Lower leg skin (tissue), 4 donors: ENCODE data around the gene SNX25. TPM values are rescaled to one million over a fixed set of nuclear protein-coding genes. Genes with fewer than 3 reads are reported as not detected.

Experiments
- DNase-seq, 2 donors: peaks; one replicate each; pipeline ENCODE4 v3.0.0-alpha.2; 2019; ENCODE audit warnings: low spot score in 2 of 2
- H3K4me3 ChIP-seq: fragments of 200-600 bp; sonication (generic); 2 replicates; pipeline ENCODE4 v1.5.1; 2017; ENCODE audit warnings: mild to moderate bottlenecking, low read depth; ENCODE audit not compliant: poor library complexity, severe bottlenecking
- POLR2A ChIP-seq, 2 donors: fragments of 450-650 bp; IDR thresholded peaks; one replicate each; pipeline ENCODE4 v1.6.1; 2016 to 2017; ENCODE audit warnings: antibody characterized with exemption in 2 of 2, mild to moderate bottlenecking in 1 of 2, moderate library complexity in 1 of 2
- WGBS, 2 donors: methylation state at CpG; one replicate each; pipeline ENCODE4 v1.1.5; 2018; 5-methylcytosine and 5-hydroxymethylcytosine counted together
- intact Hi-C: fragments of 100-400 bp; cut with DNase I; formaldehyde crosslinking; loops from one replicate; pipeline ENCODE4 v1.15.0; 2023; ENCODE audit warnings: low total_unique reads
- total RNA-seq, 4 donors: library from RNA; depleted of rRNA; stranded (reverse); fragments of >200 nt; gene quantifications; one replicate each; pipeline ENCODE4 v1.1.0, GENCODE V29; 2016
- TF ChIP-seq, protein P1 (sequence below), 3 donors: fragments of 450-650 bp; IDR thresholded peaks; one replicate each; pipeline ENCODE4 v1.5.1; 2016; ENCODE audit warnings: antibody characterized with exemption in 3 of 3, mild to moderate bottlenecking in 3 of 3, moderate library complexity in 2 of 3

The SNX25 gene
- total RNA-seq, 4 donors from 2014 or later: 13.4 to 18.3 (median 15.6) TPM

DNA sequence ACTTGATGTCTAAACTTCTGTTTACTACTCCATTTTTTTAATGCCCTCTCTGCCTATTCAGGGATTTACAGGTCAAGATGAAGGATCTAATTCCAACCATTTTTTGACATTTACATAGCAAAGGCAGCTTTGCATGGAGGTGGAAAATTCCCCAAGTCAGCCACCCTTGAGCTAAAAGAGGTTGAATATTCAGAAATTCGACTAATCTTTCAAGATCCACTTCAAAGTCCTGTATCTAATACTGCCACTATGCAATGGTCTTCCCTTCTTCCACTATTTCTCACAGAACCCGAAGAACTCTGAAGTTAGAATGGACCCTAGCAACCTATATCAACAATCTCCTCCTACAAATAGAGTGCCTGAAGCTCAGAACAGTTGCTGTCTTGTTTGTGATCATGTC is 27.2 kb upstream of the SNX25 start:
- WGBS, 2 donors: 60 to 80% methylated on average over 2 of the region's 2 CpGs
- DNase-seq: no peak
- intact Hi-C loops: no loop called here

DNA sequence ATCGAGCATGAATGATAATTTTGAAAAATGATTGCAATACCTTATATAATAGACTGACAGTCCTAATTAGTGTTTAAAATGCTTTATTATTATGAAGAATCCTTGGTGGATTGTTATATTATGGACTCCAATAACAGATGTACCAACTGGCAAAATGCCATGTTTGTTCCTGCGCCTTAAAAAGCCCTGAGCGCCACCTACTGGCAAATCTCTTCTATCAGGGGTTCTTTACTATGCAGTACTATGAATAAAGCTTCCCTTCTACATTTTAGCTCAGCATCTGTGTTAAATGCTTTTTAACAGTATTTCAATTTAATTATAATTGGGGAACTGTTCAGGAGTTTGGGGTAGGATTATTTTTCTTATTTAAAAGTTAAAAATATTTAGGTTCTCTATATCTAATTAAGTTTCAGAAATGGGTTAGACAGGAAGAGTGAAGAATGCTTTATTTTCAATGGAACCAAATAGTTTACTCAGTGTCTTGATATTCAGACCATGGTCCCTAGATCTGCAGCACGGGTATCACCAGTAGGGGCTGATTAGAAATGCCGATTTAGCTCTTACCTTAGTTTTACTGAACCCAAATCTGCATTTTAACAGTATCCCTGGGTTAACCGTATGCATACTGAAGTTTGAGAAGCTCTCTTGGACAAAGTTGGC is 25.6 kb upstream of the SNX25 start:
- 44 to 46% methylated on average over 6 of the region's 6 CpGs for WGBS, 2 donors
- peak; percentile 88 to 91 for DNase-seq
- intact Hi-C loops: no loop called here
- TF ChIP-seq, protein P1, sequence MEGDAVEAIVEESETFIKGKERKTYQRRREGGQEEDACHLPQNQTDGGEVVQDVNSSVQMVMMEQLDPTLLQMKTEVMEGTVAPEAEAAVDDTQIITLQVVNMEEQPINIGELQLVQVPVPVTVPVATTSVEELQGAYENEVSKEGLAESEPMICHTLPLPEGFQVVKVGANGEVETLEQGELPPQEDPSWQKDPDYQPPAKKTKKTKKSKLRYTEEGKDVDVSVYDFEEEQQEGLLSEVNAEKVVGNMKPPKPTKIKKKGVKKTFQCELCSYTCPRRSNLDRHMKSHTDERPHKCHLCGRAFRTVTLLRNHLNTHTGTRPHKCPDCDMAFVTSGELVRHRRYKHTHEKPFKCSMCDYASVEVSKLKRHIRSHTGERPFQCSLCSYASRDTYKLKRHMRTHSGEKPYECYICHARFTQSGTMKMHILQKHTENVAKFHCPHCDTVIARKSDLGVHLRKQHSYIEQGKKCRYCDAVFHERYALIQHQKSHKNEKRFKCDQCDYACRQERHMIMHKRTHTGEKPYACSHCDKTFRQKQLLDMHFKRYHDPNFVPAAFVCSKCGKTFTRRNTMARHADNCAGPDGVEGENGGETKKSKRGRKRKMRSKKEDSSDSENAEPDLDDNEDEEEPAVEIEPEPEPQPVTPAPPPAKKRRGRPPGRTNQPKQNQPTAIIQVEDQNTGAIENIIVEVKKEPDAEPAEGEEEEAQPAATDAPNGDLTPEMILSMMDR (IDR thresholded peaks at IDR 0.05): no peak
- TF ChIP-seq POLR2A (IDR thresholded peaks at IDR 0.05): no peak
- no peak overlapping the region for H3K4me3 ChIP-seq

More for the DNA sequence above, 27.2 kb upstream of the SNX25 start:
- no peak overlapping the region for H3K4me3 ChIP-seq
- no peak for TF ChIP-seq POLR2A (IDR thresholded peaks at IDR 0.05)
- TF ChIP-seq, protein P1 (IDR thresholded peaks at IDR 0.05): no peak

DNA sequence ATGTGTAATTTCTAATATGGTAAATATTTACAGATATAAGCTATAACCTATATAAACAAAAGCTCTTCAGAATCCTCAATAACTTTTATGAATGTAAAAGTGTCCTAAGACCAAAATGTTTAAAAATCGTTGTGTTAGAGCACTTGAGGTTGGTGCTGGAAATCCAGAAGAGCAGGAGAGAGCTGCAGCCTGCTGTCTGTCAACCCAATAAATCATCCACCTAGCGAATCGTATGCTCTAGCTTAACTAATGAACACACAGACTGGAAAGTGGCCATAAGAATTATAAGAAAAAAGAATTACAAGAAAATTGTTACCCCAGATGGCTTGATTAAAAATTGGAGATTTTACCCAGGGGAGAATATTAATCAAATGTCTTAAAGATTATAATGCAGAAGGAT is 22.6 kb upstream of the SNX25 start:
- intact Hi-C loops: no loop called here
- no peak for DNase-seq
- 46% methylated on average over 3 of the region's 3 CpGs for WGBS, 2 donors
- no peak overlapping the region for H3K4me3 ChIP-seq
- TF ChIP-seq, protein P1 (IDR thresholded peaks at IDR 0.05): no peak
- TF ChIP-seq POLR2A (IDR thresholded peaks at IDR 0.05): no peak

DNA sequence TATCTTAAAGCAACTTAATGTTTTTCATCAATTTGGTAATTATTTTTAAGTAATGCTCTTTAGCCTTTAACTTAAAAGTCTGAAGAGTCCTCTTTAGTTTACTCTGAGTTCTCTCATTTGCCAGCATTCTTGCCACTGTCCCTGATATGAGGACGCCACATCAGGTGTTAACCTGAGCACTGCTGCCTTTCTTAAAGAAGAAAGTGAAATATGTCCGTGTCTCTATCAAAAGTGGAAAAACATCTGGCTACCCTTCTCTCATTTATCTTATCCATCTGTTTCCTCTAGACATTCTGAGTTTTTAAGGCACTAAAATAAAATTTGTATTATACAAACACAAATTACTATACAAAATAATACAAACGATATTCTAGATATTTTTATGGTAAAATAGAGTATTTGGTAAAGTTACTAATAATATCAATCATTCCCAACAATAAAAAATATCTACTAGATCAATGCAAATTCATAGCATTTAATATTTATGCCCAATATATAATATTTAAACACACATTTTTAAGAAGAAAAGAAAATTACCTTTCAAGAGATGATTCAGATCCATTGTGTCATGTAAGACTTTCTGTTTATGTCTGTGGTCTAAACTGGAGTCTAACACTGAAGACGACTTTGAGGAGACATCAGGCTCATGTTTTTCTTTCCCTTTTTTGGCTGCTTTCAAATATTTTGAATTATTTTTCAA is 19.6 kb upstream of the SNX25 start:
- intact Hi-C loops: no loop called here
- WGBS, 2 donors: 81 to 85% methylated on average over 4 of the region's 4 CpGs
- no peak for DNase-seq
- no peak overlapping the region for H3K4me3 ChIP-seq
- TF ChIP-seq, protein P1 (IDR thresholded peaks at IDR 0.05): no peak
- TF ChIP-seq POLR2A (IDR thresholded peaks at IDR 0.05): no peak

DNA sequence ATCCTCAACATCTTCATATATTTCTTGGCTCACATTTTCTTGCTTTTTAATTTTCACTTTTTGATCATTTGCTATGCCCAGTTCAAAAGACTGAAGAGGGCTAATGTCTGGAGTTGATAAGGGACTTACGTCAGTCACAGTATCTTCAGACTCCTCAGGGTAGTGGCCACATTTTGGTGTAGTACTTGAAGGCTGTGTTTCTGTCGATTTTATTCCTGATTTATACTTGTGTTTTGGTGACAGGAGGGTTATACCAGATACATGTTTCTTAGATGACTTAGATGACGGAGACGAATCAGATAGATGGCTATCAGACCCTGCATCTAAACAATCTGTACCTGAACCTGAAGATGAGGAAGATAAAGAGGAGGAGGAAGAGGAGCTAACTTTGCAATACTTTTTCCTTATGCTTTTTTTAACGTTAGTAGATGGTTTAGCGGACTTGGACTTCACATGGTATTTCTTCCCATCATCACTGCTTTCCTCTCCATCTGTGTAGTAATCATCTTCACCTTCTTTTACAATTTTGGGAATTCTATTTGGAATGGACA is 19.0 kb upstream of the SNX25 start:
- intact Hi-C loops: no loop called here
- TF ChIP-seq, protein P1 (IDR thresholded peaks at IDR 0.05): no peak
- TF ChIP-seq POLR2A (IDR thresholded peaks at IDR 0.05): no peak
- no peak for DNase-seq
- 87 to 88% methylated on average over 6 of the region's 6 CpGs for WGBS, 2 donors
- H3K4me3 ChIP-seq: no peak overlapping the region
